Measurements from ENCODE around the gene PCDH9.

The PCDH9 gene

DNA sequence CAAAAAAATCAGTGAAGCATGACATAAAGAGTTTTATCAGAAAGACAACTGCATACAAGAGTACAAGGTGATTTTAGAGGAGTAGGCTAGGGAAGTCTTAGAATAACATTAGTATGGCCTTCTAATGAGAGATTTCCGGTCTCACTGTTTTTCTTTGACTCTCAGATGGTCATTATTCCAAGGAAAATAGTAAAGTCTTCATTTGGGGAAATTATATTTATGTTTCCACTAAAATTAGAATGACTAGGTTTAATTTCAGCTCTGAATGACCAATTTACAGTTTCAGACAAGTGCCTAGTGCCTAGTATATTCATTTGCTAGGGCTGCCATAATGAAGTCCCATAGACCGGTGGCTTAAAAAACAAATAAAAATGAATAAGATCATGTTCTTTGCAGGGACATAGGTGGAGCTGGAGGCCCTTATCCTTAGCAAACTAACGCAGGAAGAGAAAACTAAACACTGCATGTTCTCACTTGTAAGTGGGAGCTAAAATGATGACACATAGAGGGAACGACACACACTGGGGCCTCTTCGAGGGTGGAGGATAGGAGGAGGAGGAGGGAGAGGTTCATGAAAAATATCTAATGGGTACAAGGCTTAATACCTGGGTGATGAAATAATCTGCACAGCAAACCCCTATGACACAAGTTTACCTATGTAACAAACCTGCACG is 303.1 kb downstream of the PCDH9 start:
- TF ChIP-seq, protein P1, sequence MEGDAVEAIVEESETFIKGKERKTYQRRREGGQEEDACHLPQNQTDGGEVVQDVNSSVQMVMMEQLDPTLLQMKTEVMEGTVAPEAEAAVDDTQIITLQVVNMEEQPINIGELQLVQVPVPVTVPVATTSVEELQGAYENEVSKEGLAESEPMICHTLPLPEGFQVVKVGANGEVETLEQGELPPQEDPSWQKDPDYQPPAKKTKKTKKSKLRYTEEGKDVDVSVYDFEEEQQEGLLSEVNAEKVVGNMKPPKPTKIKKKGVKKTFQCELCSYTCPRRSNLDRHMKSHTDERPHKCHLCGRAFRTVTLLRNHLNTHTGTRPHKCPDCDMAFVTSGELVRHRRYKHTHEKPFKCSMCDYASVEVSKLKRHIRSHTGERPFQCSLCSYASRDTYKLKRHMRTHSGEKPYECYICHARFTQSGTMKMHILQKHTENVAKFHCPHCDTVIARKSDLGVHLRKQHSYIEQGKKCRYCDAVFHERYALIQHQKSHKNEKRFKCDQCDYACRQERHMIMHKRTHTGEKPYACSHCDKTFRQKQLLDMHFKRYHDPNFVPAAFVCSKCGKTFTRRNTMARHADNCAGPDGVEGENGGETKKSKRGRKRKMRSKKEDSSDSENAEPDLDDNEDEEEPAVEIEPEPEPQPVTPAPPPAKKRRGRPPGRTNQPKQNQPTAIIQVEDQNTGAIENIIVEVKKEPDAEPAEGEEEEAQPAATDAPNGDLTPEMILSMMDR (conservative IDR thresholded peaks at IDR 0.05; ENCODE audit: low read depth, low read length): peak; percentile 16
- no peak overlapping the region for H3K4me3 ChIP-seq (ENCODE audit: low read depth, low read length)
- DNase-seq (ENCODE audit: low read depth): peak; percentile 50

- TF ChIP-seq, protein P1 (conservative IDR thresholded peaks at IDR 0.05; ENCODE audit: low read depth, low read length): no peak
- no peak overlapping the region for H3K4me3 ChIP-seq (ENCODE audit: low read depth, low read length)
- no peak for DNase-seq (ENCODE audit: low read depth)
Observed at GRCh38 chr13:66926200-66926850, 303.8 kb downstream of the PCDH9 start.

- TF ChIP-seq, protein P1 (conservative IDR thresholded peaks at IDR 0.05; ENCODE audit: low read depth, low read length): no peak
- no peak for DNase-seq (ENCODE audit: low read depth)
- H3K4me3 ChIP-seq (ENCODE audit: low read depth, low read length): no peak overlapping the region
Observed at GRCh38 chr13:66922444-66922843, 307.7 kb downstream of the PCDH9 start.

GRCh38 chr13:66921437-66921836 is 308.7 kb downstream of the PCDH9 start:
- no peak for DNase-seq (ENCODE audit: low read depth)
- H3K4me3 ChIP-seq (ENCODE audit: low read depth, low read length): no peak overlapping the region
- TF ChIP-seq, protein P1 (conservative IDR thresholded peaks at IDR 0.05; ENCODE audit: low read depth, low read length): no peak

GRCh38 chr13:66915596-66916185 is 314.4 kb downstream of the PCDH9 start:
- DNase-seq (ENCODE audit: low read depth): peak; percentile 69
- TF ChIP-seq, protein P1 (conservative IDR thresholded peaks at IDR 0.05; ENCODE audit: low read depth, low read length): no peak
- H3K4me3 ChIP-seq (ENCODE audit: low read depth, low read length): no peak overlapping the region

- H3K4me3 ChIP-seq (ENCODE audit: low read depth, low read length): no peak overlapping the region
- TF ChIP-seq, protein P1 (conservative IDR thresholded peaks at IDR 0.05; ENCODE audit: low read depth, low read length): no peak
- no peak for DNase-seq (ENCODE audit: low read depth)
Observed at GRCh38 chr13:66914155-66914554, 316.0 kb downstream of the PCDH9 start.
